Measurements from ENCODE around the gene CLCNKB.

GRCh38 chr1:16012590-16013219 is 30.9 kb upstream of the CLCNKB start:
- TF ChIP-seq CTCF (IDR thresholded peaks at IDR 0.05; ENCODE audit: low read depth, low read length, poor library complexity, severe bottlenecking) (no peak), EZH2phosphoT487 (IDR thresholded peaks at IDR 0.05; ENCODE audit: borderline replicate concordance, low read length) (no peak)

Measured in DOHH2 (cell line).